GM21786 (cell line): Measurements from ENCODE around the gene C1QTNF12.
A peak's percentile ranks its signal among the peaks of the same experiment; 100 is the strongest.

Experiments used
- ATAC-seq: cut with Tn5 transposase; IDR thresholded peaks from one replicate; pipeline ENCODE4 v1.9.1; 2021; ENCODE audit not compliant: unreplicated experiment

C1QTNF12 gene

GRCh38 chr1:1281533-1282321, 35.2 kb upstream of the C1QTNF12 start:
- ATAC-seq: no peak

DNA sequence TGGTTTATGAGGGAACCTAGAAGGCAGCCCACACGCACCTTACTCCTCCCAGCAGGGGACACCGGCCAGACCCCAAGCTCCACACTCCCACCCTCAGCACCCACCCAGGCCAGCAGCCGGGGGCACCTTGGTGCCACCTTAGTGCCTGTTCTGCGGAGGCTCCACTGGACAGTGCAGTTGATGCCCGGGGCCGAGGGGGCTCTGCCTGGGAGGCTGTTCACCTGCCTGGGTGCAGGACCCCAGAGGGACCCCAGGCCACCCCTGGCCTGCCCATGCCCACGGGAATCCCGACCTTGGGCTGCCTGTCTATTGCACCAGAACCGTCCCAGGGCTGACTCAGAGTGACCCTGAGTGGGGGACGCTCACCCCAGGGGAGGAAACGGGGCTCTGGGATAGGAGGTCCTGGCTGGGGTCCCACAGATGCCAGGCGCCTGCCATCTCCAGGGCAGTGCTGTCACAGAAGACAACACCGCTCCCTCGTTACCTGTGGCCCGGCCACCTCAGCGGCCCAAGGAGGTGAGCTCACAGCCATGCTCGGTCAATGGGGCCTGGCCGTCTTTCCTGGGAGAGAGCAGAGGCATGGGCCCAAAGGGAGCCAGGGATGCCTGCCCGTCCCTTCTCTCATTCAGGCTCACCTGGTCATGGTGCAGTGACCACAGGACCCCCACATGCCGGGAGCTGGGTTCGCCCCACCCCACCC, 34.4 kb upstream of the C1QTNF12 start:
- no peak for ATAC-seq

DNA sequence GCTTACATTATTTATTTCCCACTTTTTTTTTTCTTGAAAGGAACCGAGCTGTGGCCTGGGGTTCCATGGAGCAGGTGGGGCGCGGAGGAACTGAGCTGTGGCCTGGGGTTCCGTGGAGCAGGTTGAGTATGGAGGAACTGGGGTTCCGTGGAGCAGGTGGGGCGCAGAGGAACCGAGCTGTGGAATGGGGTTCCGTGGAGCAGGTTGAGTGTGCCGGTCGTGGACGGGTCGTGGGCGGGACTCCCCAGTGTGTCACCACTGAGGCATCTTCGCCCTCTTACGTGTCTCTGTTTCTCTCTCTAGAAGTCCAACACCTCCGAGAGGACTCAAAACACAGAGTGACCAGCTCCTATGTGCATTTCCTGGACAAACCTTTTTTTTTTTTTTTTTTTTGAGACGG, 32.5 kb upstream of the C1QTNF12 start:
- no peak for ATAC-seq

DNA sequence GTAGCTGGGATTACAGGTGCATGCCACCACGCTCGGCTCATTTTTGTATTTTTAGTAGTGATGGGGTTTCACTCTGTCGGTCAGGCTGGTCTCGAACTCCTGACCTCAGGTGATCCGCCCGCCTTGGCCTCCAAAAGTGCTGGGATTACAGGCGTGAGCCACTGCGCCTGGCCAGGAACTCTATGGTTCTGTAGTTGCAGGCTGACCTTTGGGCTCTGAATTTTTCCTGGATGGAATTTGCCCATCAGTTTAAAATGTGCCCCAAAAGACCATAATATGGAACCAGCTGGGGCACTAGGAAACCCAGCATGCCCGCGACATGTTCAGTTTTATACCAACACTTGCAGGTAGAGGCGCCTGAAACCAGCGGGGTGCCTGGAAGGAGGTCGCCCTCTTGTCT, 32.1 kb upstream of the C1QTNF12 start:
- ATAC-seq: no peak

- ATAC-seq: no peak
Measured at GRCh38 chr1:1275836-1276235, 29.3 kb upstream of the C1QTNF12 start.

DNA sequence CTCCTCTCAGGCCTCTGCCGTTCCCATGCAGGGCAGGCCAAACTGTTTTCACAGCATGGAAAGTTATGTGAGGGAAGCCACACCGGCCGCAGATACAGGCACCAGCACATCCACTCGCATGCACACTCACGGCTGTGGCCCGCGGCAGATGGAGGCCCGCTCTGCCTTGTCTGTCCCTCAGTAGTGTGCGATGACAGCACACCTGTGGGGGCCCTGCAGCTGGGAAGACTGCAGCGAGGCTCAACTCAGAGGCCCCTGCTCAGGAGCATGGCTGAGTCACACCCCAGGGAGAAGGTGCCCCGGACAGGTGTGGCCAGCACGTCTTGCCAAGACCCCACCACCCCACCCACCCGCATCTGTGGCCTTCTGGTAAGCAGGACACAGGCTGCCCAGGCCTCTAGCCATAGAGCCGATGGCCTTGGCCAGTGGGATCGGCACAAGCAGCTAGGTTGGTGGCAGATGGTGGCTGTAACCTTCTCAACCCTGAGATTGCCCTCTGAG, 28.5 kb upstream of the C1QTNF12 start:
- ATAC-seq: no peak

DNA sequence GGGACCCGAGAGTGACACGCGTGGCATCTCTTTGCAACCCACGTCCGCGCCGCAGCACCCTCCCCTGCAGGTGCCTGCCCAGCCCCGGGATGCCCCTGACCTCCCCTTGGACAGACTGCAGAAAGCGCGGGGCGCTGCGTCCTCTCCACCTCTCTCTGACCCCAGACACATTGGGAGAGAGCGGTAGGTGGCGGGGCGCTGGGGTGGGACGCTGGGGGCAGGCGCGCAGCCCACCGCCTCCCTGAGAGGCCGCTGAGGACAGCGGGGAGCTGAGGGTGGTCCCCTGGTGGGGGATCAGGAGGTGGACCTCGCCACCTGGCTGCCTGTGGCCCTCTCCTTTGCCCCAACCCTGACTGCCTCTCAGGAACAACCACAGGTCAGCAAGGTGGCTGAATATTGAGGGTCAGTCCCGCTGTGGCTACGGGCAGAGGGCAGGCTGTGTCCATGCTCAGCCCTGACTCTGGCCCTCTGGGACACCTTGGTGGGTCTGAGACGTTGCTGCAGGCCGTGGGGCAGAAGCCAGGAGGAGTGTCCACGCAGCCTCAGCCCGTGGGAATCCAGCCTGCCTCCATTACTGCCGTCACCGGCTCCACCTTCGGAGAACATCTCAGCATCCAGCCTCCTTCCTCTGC, 27.9 kb upstream of the C1QTNF12 start:
- peak; percentile 12 for ATAC-seq

DNA sequence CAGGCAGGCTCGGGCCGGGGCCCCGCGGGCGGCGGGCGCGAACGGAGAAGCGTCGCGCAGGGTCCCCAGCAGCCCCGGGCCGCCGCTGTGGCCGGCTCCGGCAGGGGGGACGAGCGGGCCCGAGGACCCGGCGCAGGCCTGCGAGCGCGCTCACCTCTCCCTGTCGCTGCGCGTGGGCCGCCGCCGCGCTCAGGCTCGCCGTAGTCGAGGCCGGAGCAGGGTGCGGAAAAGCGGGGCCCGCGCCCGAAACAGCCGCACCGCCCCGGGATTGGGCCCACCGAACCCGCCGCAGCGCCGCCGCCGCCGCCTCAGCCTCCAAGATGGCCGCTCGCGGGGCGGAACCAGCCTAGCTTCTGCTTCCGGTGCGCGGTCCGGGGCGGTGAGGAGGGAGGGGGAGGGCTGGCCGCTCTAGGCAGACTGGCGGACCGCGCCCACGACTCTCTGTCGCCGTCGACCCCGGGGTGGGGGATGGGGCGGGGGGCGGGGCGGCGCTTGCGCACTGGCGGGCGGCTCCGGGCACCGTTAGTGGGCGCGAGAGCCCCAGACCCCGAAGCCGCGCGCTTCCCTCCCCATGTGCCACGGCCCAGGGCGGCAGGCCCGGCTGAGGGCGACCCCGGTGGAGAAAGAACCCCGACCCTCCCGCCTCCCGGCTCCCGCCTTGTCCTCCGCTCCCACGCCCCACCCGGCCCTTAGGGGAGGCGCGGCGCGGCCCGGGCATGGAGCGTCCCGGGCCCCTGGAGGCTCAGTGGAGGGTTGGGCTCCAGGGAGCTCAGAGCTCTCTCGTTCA, 27.2 kb upstream of the C1QTNF12 start, which contains the start of gene UBE2J2:
Gene UBE2J2 (minus strand): TSS at position 343 of the 787 bp plus-strand sequence. CDS start 5,862 bp downstream, outside the sequence.
- ATAC-seq: peak; percentile 84

- ATAC-seq: no peak
Measured at GRCh38 chr1:1273209-1273511, 26.6 kb upstream of the C1QTNF12 start.

DNA sequence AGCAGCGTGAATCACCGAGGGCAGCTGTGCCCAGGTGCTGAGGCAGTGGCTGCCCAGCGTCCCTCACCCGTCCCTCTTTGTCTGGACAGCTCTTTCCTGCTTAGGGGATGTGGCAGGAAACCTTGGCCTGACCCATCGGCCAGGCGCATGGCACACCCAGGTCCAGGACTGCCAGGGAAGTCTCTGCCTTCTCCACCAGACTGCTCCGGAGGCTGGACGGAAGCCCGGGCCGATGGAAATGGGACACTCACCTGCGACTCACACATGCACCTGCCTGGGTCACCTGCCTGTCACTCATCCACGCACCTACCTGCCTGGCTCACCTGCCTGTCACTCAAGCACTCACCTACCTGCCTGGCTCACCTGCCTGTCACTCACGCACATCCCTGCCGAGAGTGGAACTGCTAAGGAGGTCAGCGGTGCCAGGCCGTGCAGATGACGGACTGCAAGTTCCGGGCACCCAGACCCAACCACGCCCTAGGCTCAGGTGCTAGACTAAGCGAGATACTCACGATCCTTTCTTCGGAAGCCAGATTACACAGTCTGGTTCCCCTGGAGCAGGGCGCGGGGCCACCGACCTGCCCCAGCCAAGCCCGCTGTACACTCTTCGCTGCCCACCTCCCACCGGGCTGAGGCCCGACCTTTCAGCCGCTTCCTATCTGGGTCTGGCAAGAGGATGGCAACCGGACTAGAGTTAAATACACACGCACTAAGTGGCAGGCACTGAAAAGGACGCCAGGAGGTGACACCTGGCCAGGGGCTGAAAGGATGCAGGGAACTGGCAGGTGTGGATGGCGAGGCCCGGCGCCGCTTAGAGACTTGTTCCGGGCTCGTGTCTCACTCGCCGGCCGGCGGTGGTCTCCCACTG, 26.1 kb upstream of the C1QTNF12 start:
- ATAC-seq: no peak

- ATAC-seq: no peak
Measured at GRCh38 chr1:1270813-1271212, 24.3 kb upstream of the C1QTNF12 start.

DNA sequence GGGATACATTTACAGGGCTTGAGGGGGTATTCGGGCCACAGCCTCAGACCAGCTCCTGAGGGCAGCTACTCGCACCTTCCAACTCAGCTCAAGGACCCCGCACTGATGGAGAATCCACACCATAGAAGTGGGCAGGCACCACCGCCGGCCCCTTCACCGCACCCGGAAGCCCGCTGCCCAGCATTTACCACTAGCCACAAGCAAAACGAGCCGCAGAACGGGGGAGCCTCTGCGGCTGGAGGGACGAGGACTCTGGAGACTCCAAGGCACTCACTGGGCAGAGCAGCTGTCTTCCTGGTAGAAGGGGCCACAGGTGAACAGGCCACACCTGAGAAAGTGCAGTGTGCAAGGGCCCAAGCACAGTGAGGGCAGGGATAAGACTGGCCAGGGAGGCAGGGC, 21.8 kb upstream of the C1QTNF12 start:
- ATAC-seq: no peak

- ATAC-seq: no peak
Measured at GRCh38 chr1:1267488-1268283, 21.2 kb upstream of the C1QTNF12 start.

DNA sequence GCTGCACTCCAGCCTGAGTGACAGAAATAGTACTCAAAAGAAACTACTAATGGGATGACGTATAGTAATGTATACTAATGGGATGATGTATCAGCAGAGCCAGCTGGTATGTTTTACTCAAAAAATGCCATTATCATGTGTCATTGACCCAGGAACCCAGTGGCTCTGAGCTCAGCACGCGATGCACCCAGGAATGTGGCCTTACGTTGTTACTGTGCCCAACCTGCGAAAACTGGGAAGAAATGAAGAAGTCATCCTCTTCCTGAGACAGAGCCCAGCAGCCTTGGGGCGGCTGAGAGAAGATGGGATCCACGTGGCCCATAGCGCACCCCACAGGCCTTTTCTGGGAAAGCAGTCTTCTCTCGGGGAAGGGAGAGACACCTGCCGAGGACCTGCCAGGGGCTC, 18.3 kb upstream of the C1QTNF12 start:
- ATAC-seq: no peak

- no peak for ATAC-seq
Measured at GRCh38 chr1:1264026-1264425, 17.5 kb upstream of the C1QTNF12 start.

GRCh38 chr1:1262758-1263157, 16.2 kb upstream of the C1QTNF12 start:
- no peak for ATAC-seq

GRCh38 chr1:1262071-1262470, 15.5 kb upstream of the C1QTNF12 start:
- ATAC-seq: no peak

GRCh38 chr1:1260843-1261560, 14.5 kb upstream of the C1QTNF12 start:
- no peak for ATAC-seq
